ENCODE measurements around the gene BAZ2B.
"Not testable (repeated sequence)": the region's sequence is repeated elsewhere in the genome, so short reads cannot be mapped to it uniquely, and the experiment has no call there.

Gene BAZ2B

DNA sequence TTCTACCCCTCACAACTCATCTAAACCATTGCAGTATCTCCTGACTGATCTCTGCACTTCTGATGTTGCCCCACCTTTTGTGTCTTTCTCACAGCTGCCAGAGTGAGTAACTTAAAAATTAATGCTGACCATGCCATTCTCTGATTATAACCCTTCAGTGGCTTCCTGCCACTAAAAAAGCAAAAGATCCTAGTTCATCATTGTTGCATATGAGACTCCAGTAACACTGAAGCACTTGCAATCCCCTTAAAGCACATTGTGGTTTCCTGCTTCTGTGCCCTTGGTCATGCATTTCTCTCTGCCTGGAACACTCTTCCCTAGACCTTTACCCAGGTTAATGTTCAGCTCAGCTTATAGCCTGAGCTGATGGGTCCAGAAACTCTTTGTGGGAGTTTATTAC is 234.8 kb downstream of the BAZ2B start:
- Histone ChIP-seq H3K36me3 (ENCODE audit: insufficient read depth, low read length) (peaks cover 9% of the 10 kb centered on the region), H3K4me1 (ENCODE audit: control insufficient read depth, insufficient read depth, low read length, unreplicated experiment) (no peaks in the 10 kb centered on the region), H3K27me3 (ENCODE audit: insufficient read depth, low read length) (no peaks in the 10 kb centered on the region), H3K27ac (ENCODE audit: low read depth, low read length) (no peak overlapping the region), H3K79me2 (ENCODE audit: control insufficient read depth, insufficient read depth, low read length, unreplicated experiment) (no peaks in the 10 kb centered on the region), H2AFZ (ENCODE audit: low read length, unreplicated experiment) (no peak overlapping the region), H3K4me3 (ENCODE audit: low read depth, low read length) (no peak overlapping the region)

DNA sequence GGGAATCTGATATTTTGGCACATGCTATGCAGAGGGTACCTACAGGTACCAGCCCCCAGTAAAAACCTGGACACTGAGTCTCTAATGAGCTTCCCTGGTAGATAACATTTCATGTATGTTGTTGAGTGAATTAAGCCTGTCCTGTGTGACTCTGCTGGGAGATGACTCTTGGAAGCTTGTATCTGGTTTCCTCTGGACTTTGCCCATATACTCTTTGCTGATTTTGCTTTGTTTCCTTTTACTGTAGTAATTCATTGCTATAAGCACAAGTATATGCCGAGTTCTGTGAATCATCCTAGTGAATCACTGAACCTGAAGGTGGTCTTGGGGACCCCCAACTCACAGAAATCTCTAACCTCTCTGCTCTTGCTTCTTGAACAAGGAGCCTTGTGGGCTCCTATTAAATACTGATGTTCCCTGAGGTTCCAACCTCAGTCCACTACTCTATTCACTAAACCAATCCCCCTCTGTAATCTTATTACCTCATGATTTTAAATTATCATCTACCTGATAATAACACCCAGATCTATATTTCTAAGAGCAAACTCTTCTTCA is 235.6 kb downstream of the BAZ2B start:
- no peaks in the 10 kb centered on the region for H3K27me3 ChIP-seq (ENCODE audit: insufficient read depth, low read length)
- no peaks in the 10 kb centered on the region for H3K4me1 ChIP-seq (ENCODE audit: control insufficient read depth, insufficient read depth, low read length, unreplicated experiment)
- peaks cover 9% of the 10 kb centered on the region; the same call in 1 of the 2 replicates for H3K36me3 ChIP-seq (ENCODE audit: insufficient read depth, low read length)
- H3K4me3 ChIP-seq (ENCODE audit: low read depth, low read length), result no peak overlapping the region
- no peaks in the 10 kb centered on the region for H3K79me2 ChIP-seq (ENCODE audit: control insufficient read depth, insufficient read depth, low read length, unreplicated experiment)
- H3K27ac ChIP-seq (ENCODE audit: low read depth, low read length), result no peak overlapping the region
- no peak overlapping the region for H2AFZ ChIP-seq (ENCODE audit: low read length, unreplicated experiment)

DNA sequence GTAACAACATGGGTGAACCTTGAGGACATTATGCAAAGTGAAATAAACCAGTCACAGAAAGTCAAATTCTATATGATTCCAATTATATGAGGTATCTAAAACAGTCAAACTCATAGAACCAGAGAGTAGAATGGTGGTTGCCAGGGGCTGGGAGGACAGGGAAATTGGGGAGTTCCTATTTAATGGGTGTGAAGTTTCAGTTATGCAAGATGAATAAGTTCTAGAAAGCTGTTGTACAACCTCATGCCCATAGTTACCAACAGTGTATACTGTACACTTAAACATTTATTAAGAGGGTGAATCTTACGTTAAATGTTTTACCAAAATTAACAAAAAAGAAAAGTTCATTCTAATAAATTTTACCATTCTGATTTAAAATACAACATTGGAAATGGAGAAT is 237.2 kb downstream of the BAZ2B start:
- H3K27ac ChIP-seq (ENCODE audit: low read depth, low read length), result no peak overlapping the region
- H2AFZ ChIP-seq (ENCODE audit: low read length, unreplicated experiment), result no peak overlapping the region
- H3K27me3 ChIP-seq (ENCODE audit: insufficient read depth, low read length), result no peaks in the 10 kb centered on the region
- no peaks in the 10 kb centered on the region for H3K79me2 ChIP-seq (ENCODE audit: control insufficient read depth, insufficient read depth, low read length, unreplicated experiment)
- peaks cover 9% of the 10 kb centered on the region; the same call in 1 of the 2 replicates for H3K36me3 ChIP-seq (ENCODE audit: insufficient read depth, low read length)
- H3K4me3 ChIP-seq (ENCODE audit: low read depth, low read length), result no peak overlapping the region
- no peaks in the 10 kb centered on the region for H3K4me1 ChIP-seq (ENCODE audit: control insufficient read depth, insufficient read depth, low read length, unreplicated experiment)

DNA sequence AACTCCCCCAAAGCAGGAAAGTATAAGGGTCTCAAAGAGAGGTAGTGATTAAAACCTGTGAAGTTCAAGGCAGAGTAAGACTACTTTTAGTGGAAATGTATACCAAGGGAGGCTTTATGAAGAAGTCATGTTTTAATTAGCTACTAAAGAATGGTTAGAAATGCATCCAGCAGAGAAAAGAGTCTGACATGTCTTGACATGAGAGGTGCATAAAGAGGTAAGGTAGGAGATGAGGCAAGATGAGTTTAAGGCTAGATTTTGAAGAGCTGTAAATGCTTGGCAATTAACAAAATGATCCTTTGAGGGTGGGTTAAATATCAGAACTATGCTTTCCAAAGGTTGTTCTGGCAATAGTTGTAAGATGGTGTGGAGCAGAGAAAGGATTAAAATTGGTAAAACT is 241.1 kb downstream of the BAZ2B start:
- no peaks in the 10 kb centered on the region; the same call in 1 of the 2 replicates for H3K36me3 ChIP-seq (ENCODE audit: insufficient read depth, low read length)
- H3K4me1 ChIP-seq (ENCODE audit: control insufficient read depth, insufficient read depth, low read length, unreplicated experiment), result no peaks in the 10 kb centered on the region
- H3K79me2 ChIP-seq (ENCODE audit: control insufficient read depth, insufficient read depth, low read length, unreplicated experiment), result no peaks in the 10 kb centered on the region
- no peak overlapping the region for H3K27ac ChIP-seq (ENCODE audit: low read depth, low read length)
- H2AFZ ChIP-seq (ENCODE audit: low read length, unreplicated experiment), result no peak overlapping the region
- no peaks in the 10 kb centered on the region for H3K27me3 ChIP-seq (ENCODE audit: insufficient read depth, low read length)
- no peak overlapping the region for H3K4me3 ChIP-seq (ENCODE audit: low read depth, low read length)

DNA sequence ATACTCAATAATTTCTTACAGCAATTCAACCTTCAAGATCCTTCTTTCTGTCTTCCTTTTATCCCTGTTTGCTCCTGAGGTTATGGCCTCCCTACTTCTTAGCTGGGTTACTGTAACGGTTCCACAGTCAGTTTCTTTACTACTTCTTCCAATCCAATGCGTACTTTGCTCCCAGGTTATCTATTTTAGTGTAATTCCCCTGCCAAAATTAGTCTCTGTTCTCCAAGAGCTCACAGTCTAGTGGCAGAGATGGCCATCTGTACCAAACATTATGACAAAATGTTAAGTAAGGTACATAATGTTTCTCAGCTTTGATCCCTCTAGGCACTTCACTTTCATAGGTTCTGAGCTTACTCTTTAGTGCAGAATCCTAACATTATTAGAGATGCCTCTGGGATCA is 244.8 kb downstream of the BAZ2B start:
- Histone ChIP-seq H3K79me2 (ENCODE audit: control insufficient read depth, insufficient read depth, low read length, unreplicated experiment) (no peaks in the 10 kb centered on the region), H3K27me3 (ENCODE audit: insufficient read depth, low read length) (no peaks in the 10 kb centered on the region), H2AFZ (ENCODE audit: low read length, unreplicated experiment) (no peak overlapping the region), H3K36me3 (ENCODE audit: insufficient read depth, low read length) (peaks cover 2% of the 10 kb centered on the region; the same call in 1 of the 2 replicates), H3K4me3 (ENCODE audit: low read depth, low read length) (no peak overlapping the region), H3K27ac (ENCODE audit: low read depth, low read length) (no peak overlapping the region), H3K4me1 (ENCODE audit: control insufficient read depth, insufficient read depth, low read length, unreplicated experiment) (no peaks in the 10 kb centered on the region)

DNA sequence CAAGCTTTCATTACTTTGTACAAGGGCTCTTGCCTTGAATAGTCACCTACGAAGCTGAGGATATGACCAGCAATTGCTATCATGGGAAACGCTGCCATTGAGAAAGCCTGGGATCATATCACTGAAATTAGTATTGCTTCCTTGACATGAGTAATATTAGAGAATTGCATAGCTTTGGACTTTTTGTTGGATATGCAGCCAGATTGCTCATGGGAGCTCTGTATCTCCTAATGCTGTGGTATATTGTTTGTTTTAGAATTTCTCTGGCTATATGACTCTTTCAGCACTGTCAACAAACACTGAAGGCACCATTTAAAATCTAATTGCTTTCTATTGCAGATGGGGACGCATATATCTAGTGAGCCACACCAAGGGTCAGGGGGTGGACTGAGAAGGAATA is 249.8 kb downstream of the BAZ2B start:
- H3K4me1 ChIP-seq (ENCODE audit: control insufficient read depth, insufficient read depth, low read length, unreplicated experiment), result no peaks in the 10 kb centered on the region
- 0 out of 2 replicates have a peak, but pooled peaks cover 6% of the 10 kb centered on the region for H3K36me3 ChIP-seq (ENCODE audit: insufficient read depth, low read length)
- no peak overlapping the region for H3K27ac ChIP-seq (ENCODE audit: low read depth, low read length)
- no peaks in the 10 kb centered on the region for H3K27me3 ChIP-seq (ENCODE audit: insufficient read depth, low read length)
- no peak overlapping the region for H2AFZ ChIP-seq (ENCODE audit: low read length, unreplicated experiment)
- no peaks in the 10 kb centered on the region for H3K79me2 ChIP-seq (ENCODE audit: control insufficient read depth, insufficient read depth, low read length, unreplicated experiment)
- no peak overlapping the region for H3K4me3 ChIP-seq (ENCODE audit: low read depth, low read length)

DNA sequence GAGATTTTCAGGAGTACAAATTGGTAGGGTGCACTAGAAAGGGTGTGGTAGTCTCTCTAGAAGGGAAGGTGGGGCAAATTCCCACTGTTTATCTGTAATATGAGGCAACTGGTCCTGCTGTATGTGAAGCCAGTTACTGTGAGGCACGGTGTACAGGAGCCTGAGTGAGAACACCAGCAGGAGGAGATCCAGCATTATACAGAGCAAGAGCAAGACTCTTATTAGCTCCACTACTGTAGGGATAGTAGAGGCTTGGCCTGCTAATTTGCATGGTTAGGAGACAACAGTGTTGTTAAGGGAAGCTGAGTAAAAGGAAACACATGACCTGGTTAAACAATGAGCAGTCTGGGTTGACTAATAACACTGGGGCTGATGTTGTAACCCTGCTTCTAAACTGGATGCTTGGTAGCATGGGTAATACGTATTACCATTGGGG is 253.5 kb downstream of the BAZ2B start:
- Histone ChIP-seq H3K79me2 (ENCODE audit: control insufficient read depth, insufficient read depth, low read length, unreplicated experiment) (no peaks in the 10 kb centered on the region), H2AFZ (ENCODE audit: low read length, unreplicated experiment) (no peak overlapping the region), H3K27ac (ENCODE audit: low read depth, low read length) (no peak overlapping the region), H3K4me1 (ENCODE audit: control insufficient read depth, insufficient read depth, low read length, unreplicated experiment) (no peaks in the 10 kb centered on the region), H3K27me3 (ENCODE audit: insufficient read depth, low read length) (no peaks in the 10 kb centered on the region), H3K36me3 (ENCODE audit: insufficient read depth, low read length) (0 out of 2 replicates have a peak, but pooled peaks cover 4% of the 10 kb centered on the region), H3K4me3 (ENCODE audit: low read depth, low read length) (no peak overlapping the region)

DNA sequence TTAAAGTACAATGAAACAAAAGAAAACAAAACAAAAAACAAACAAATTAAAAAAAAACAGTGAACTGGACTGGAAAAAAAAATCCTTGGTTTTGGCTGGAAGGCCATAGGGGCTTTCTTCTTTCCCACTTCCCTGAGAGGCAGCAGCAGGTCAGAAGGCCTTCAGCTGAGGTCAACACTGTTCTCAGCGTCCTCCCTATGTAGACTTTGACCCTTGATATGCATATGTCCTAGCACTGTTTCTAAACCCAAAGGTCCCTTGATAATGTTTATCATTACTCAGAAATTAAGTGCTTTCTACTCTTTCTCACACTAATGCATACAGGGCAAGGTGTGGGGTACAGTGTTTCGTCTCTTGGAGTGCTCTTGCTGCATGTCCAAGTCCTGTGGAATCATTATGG is 254.3 kb downstream of the BAZ2B start:
- H3K4me1 ChIP-seq (ENCODE audit: control insufficient read depth, insufficient read depth, low read length, unreplicated experiment), result no peaks in the 10 kb centered on the region
- no peak overlapping the region for H3K4me3 ChIP-seq (ENCODE audit: low read depth, low read length)
- no peak overlapping the region for H2AFZ ChIP-seq (ENCODE audit: low read length, unreplicated experiment)
- H3K27me3 ChIP-seq (ENCODE audit: insufficient read depth, low read length), result no peaks in the 10 kb centered on the region
- H3K27ac ChIP-seq (ENCODE audit: low read depth, low read length), result no peak overlapping the region
- H3K79me2 ChIP-seq (ENCODE audit: control insufficient read depth, insufficient read depth, low read length, unreplicated experiment), result no peaks in the 10 kb centered on the region
- H3K36me3 ChIP-seq (ENCODE audit: insufficient read depth, low read length), result 0 out of 2 replicates have a peak, but pooled peaks cover 4% of the 10 kb centered on the region

DNA sequence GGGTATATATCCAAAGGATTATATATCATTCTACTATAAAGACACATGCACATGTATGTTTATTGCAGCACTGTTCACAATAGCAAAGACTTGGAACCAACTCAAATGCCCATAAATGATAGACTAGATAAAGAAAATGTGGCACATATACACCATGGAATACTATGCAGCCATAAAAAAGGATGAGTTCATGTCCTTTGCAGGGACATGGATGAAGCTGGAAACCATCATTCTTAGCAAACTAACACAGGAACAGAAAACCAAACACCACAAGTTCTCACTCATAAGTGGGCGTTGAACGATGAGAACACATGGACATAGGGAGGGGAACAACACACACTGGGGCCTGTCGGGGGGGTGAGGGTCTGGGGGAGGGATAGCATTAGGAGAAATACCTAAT is 254.7 kb downstream of the BAZ2B start:
- not testable (repeated sequence) for H3K36me3 ChIP-seq (ENCODE audit: insufficient read depth, low read length); H3K79me2 ChIP-seq (ENCODE audit: control insufficient read depth, insufficient read depth, low read length, unreplicated experiment); H3K27me3 ChIP-seq (ENCODE audit: insufficient read depth, low read length); H3K4me3 ChIP-seq (ENCODE audit: low read depth, low read length); H3K4me1 ChIP-seq (ENCODE audit: control insufficient read depth, insufficient read depth, low read length, unreplicated experiment); H2AFZ ChIP-seq (ENCODE audit: low read length, unreplicated experiment); H3K27ac ChIP-seq (ENCODE audit: low read depth, low read length)

DNA sequence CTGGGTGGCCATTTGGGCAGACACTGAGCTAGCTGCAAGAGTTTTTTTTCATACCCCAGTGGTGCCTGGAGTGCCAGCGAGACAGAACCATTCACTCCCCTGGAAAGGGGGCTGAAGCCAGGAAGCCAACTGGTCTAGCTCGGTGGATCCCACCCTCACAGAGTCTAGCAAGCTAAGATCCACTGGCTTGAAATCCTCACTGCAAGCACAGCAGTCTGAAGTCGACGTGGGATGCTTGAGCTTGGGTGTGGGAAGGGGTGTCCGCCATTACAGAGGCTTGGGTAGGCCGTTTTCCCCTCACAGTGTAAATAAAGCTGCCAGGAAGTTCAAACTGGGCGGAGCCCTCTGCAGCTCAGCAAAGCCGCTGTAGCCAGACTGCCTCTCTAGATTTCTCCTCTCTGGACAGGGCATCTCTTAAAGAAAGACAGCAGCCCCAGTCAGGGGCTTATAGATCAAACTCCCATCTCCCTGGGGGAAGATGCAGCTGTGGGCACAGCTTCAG is 260.2 kb downstream of the BAZ2B start:
- no peaks in the 10 kb centered on the region for H3K27me3 ChIP-seq (ENCODE audit: insufficient read depth, low read length)

DNA sequence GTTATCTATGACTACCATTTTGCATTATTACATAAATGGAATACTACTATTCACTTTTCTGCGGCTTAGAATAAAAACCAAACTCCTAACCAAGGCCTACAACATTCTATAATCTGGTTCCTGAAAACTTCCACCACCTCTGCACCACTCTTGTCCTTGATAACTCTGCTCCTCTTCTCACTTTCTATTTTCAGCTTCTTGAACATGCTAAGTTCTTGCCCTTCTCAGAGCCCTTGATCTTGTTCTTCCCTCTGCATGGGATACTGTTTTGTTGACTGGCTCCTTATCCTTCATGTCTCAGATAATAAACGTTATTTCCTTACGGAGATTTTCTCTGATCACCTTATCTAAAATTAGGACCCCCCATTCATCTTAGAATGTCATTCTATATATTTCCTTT is 264.4 kb downstream of the BAZ2B start:
- H3K79me2 ChIP-seq (ENCODE audit: control insufficient read depth, insufficient read depth, low read length, unreplicated experiment), result no peaks in the 10 kb centered on the region
- no peaks in the 10 kb centered on the region for H3K27me3 ChIP-seq (ENCODE audit: insufficient read depth, low read length)
- no peaks in the 10 kb centered on the region for H3K4me1 ChIP-seq (ENCODE audit: control insufficient read depth, insufficient read depth, low read length, unreplicated experiment)
- no peak overlapping the region for H2AFZ ChIP-seq (ENCODE audit: low read length, unreplicated experiment)
- H3K27ac ChIP-seq (ENCODE audit: low read depth, low read length), result no peak overlapping the region
- H3K36me3 ChIP-seq (ENCODE audit: insufficient read depth, low read length), result 0 out of 2 replicates have a peak, but pooled peaks cover 4% of the 10 kb centered on the region
- no peak overlapping the region for H3K4me3 ChIP-seq (ENCODE audit: low read depth, low read length)

More for the DNA sequence above, 260.2 kb downstream of the BAZ2B start:
- Histone ChIP-seq H3K79me2 (ENCODE audit: control insufficient read depth, insufficient read depth, low read length, unreplicated experiment) (no peaks in the 10 kb centered on the region), H3K4me1 (ENCODE audit: control insufficient read depth, insufficient read depth, low read length, unreplicated experiment) (no peaks in the 10 kb centered on the region), H3K36me3 (ENCODE audit: insufficient read depth, low read length) (no peaks in the 10 kb centered on the region), H3K27ac (ENCODE audit: low read depth, low read length) (no peak overlapping the region), H3K4me3 (ENCODE audit: low read depth, low read length) (no peak overlapping the region), H2AFZ (ENCODE audit: low read length, unreplicated experiment) (no peak overlapping the region)

Measured in ACC112 (cell line).